NCI-H345 treated with DMSO at 0.1 percent for 48 hours (cell line): Measurements from ENCODE around the gene RNLS.
"Not testable (repeated sequence)": the region's sequence is repeated elsewhere in the genome, so short reads cannot be mapped to it uniquely, and the experiment has no call there.

ENCODE experiments used
- DNase-seq: peaks from one replicate; lab custom pipeline; 2025; ENCODE audit not compliant: unreplicated experiment; lab: John Stamatoyannopoulos, UW

The RNLS gene

DNA sequence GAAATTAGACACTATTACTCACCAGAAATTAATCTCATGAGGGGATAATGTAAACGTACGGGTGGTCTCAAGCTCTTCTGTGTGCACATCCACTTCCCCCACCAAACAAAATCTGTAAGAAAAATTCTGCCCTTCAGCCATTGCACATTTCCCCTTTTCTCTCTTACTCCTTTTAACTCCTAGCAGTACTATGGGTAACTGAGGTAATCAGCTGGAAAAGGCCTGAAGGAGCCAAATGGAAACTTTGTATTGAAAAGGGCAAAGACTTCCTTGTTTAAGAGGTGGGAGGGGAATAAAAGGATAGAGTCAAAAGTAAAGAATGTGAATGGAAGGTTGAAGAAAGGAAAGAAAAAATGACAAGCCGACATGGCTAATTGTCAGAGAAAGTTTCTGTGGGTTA lies 273.8 kb downstream of the RNLS start:
- DNase-seq: no peak

DNA sequence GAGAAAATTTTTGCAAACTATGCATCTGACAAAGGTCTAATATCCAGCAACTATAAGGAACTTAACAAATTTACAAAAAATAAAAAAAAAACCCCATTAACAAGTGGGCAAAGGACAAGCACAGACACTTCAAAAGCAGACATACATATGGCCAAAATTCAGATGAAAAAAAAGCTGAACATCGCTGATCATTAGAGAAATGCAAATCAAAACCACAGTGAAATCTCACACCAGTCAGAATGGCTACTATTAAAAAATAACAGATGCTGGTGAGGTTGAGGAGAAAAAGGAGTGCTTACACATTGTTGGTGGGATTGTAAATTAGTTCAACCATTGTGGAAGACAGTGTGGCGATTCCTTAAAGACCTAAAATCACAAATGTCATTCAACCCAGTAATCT lies 274.8 kb downstream of the RNLS start:
- DNase-seq: not testable (repeated sequence)

DNA sequence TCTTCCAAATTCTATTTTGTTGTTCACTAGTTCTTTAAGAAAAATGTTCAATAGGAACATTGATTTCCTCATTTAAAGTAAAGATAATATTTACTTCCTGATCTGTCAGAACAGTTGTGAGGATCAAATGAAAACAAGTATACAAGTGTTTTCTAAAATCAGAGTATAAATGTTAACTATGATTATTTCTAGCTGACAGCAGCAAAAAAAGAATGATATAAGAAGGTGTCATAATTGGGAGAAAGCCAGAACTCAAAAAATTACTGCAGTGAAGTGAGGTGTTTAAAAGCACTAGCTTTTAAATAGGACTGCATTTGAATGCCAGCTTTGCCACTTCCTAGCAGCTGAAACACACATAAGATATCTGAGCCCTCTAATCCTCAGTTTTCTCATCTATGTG lies 283.3 kb downstream of the RNLS start:
- DNase-seq: no peak

DNA sequence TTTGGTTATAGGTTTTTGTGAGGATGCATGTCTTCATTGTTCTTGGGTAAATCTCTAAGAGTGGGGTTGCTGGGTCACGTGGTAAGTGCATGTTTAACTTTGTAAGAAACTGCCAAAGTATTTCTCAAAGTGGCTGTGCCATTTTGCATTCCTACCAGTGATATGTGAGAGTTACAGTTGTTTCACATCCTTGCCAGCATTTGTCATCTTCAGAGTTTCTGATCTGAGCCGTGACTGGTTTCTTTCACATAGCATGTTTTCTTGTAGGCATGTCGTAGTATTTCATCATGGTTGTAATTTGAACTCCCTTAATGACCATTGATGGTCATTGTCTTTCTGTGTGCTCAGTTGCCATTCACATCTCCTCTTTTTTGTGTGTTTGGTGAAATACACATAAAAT lies 286.0 kb downstream of the RNLS start:
- no peak for DNase-seq

DNA sequence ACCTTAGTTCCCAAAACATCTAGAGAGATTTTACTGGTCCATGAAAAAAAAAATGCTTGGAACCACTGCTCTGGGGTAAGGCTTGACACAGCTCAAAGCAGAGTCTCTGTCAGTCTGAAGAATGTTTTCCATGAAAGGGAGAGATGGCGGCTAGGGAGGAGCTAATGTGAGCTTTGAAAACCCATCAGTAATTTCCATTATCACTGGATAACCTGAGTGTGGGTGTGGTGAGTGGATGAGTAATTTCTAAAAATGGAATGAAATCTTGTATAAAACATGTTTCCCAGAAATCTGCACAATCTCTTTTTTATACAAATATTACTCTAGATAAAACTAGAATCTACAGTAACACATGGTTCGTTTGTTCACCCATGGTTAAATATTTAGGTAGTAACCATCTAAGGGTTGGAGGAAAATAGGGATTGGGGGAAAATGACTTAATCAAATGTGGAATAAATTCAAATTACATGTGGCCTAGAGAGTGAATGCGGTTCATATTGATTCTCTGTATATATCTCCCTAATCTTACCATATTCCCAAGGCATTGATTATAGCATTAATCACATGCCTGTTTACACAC lies 289.4 kb downstream of the RNLS start:
- no peak for DNase-seq

DNA sequence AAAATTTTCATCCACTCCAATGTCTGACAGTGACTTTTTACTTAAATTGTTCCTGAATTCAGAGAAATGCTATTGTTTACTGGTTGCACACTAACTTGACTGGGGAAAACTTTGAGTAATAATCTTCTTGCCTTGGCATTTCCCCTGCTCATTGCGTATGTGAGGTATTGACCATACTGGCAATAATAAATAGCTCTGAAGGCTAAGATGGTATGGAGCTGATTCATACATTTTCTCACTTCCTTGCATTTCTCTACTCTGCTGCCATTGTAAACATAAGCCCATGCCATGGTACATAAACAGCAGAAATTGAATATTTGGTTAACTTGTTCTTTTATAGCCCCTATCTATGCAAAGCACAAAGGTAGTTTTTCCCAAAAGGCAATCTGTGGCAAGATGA lies 290.0 kb downstream of the RNLS start:
- DNase-seq: no peak

DNA sequence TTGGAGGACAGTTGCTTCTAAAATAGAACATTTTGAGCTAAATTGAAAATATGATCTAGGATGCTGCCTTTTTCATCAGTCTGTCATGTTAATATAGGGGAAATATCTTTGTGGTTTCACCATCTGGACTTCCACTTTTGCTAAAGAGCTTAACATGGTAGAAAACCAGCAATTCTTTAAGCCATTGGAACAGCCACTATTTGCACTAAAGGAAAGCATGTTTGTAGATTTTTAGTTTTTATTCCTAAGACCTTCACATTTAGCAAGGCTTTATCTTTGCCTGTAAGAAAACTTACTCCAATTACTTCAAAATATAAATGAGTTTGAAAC lies 291.0 kb downstream of the RNLS start:
- no peak for DNase-seq

DNA sequence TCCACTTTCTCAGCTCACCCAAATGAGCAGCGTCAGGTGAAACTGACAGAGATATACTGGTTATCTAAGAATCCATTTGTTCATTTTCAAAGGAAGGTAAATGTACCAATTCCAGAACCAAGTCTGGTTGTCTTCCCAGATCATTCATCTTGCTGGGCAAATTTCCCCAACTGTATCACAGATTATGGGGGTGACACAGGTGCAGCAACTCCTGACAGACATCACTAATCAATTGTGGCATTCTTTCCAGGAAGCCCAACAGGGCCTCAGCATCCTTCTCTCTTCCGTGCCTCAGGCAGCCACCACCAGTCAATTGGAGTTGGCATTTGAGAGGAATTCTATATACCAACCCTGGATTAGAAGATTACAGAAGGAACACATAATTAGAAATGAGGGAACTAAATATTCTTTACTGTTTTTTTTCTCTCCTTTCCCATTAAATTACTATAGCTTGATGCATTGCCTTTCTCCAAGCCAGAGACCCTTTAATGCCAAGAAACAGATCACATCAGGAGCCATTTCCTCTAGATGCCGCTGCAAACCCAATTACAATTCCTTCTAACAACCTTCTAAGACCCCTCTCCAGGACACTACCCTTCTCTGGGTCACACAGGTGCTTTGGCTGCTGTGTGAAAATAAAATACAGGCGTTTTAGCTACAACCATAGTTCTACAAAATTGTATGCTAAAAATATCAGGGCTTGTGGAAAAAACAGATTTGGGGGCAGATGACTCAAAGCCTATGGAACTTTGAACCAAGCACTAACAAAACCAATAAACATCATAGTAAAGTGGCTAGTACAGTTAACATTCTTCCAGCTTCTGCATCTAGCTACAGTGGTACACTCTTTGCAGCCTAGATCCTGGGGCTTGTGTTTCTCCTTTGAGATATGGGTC lies 291.6 kb downstream of the RNLS start:
- no peak for DNase-seq

DNA sequence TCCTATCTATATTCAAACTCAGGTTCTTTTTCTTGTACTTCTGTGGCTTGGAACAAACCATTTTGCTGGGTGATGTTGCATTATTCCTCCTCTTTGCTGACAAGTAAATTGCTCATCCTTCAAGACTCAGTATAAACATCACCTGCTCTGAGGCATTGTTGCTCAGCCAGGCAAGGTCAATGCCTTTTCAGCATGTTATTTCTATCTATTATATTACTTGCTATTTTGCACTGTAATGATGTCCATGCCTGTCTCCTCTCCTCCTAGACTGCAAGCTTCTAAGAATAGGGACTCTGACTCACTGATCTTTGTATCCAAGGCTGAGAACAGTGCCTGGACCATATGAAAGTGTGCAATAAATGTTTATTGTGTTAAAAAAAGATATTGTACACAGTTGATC lies 293.8 kb downstream of the RNLS start:
- DNase-seq: no peak

DNA sequence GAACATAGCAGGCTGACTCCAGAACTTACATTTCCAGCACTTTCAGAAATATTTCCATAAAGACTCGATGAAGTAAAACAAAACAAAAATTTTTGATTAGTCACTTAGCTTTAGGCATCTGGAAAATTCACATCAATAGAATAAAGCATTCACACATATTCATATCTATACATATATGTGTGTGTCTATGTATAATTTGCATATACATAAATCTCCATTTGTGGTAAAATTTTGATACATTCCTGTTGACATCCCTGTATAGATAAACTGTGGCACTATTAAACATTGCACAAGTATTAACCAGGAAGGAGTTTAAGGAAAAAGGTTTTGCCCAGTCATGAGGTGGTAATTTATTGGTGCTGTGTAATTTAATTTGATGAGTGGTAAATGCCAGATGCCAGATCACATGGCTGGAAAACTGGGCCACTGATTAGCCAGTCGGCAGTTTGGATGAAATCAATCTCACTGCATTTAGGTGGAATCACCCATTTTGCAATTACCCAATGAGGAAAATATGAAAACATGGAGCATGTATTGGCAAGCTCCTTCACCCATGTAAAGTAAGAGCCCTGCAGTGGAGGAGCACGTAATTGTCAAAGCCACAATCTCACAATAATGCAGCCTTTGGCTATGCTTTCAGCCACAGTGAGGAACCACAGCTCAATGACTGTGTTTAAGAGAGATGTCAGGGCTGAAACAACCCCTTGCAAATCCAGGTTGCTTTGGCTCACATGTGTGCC lies 294.6 kb downstream of the RNLS start:
- no peak for DNase-seq

DNA sequence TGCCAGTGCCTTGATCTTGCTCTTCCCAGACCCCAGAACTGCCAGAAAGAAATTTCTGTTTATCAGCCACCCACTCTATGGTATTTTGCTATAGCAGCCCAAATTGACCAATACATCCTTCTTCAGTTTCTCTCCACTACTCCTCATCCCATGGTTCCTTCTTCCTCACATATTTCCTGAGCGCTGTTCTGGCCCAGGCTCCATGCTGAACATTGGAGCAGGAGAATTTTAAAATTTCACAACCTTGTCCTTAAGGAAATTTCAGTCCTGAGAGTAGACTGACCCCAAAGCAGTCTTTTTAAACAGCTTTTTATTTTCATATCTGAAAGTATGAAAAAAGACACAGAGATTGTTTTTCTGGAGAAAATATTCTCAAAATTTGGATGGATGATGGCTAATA lies 297.1 kb downstream of the RNLS start:
- DNase-seq: no peak

DNA sequence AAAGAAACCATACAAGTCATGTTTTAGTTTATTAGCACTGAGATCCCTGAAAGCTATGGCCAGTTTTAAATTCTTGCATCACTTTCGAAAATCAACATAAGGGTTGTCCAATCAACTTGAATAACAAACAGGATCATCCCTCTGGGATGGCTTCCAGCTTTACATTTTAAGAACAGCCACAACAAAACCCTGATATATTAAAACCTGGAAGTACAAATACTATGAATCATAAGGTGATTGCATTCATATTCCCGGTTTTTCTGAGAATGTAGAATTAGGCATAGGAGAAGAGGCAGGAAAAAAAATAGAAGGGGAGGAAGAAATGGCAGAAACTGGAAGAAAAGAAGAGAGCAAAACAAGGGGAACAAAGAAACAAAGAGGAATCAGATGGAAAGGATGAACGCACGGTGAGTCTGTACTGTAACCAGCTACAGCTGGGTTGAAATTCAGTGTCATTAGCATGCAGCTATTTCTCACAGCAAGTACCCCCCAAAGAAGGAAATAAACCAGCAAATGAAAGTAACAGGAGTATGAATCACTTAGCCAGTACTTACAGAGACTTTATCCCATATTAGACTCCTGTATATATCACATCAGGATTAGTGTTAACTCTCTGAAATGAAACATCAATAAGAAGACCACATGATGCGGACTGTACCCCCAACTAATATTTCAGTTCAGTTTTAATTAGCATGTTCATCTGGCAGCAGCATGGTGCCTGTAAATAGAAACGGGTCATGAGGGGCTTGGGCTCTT lies 301.3 kb downstream of the RNLS start:
- no peak for DNase-seq

DNA sequence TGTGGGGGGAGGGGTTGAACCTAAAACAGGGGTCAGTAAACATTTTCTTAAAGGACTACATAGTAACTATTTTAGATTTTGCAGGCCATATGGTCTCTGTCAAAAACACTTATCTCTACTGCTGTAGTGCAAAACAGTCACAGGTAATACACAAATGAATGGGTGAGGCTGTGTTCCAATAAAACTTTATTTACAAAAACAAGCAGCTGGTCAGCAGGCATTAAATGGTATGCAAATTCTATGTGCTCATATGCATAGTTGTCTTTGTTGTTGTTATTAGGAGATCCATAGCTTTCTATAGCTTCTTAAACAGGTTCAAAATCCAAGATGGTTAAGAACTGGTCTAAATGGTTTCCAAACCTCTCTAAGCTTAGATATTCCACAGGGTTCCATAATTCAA lies 302.6 kb downstream of the RNLS start:
- no peak for DNase-seq

DNA sequence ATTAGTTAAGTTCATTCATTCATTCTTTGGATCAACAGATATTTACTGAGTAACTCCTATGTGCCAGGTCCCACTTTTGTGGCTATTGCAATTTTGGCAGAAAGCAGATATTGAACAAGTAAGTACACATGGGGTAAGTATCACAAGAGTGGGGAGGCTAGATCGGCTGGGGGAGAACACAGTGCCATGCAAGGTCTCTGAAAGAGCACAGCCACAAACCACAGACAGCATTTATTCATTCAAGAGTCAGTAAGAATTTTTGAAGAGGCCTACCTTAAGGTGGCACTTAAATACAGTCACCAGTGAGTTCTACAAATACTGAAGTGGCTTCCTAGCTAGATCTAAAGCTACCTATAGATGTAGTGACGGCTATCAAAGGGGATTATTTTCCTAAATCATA lies 304.2 kb downstream of the RNLS start:
- no peak for DNase-seq

DNA sequence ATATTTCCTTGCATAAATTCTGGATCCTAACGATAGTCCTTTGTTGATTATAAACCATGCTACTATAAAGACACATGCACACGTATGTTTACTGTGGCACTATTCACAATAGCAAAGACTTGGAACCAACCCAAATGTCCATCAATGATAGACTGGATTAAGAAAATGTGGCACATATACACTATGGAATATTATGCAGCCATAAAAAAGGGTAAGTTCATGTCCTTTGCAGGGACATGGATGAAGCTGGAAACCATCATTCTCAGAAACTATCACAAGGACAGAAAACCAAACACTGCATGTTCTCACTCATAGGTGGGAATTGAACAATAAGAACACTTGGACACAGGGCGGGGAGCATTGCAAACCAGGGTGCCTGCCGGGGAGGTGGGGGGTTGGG lies 306.2 kb downstream of the RNLS start:
- DNase-seq: not testable (repeated sequence)

DNA sequence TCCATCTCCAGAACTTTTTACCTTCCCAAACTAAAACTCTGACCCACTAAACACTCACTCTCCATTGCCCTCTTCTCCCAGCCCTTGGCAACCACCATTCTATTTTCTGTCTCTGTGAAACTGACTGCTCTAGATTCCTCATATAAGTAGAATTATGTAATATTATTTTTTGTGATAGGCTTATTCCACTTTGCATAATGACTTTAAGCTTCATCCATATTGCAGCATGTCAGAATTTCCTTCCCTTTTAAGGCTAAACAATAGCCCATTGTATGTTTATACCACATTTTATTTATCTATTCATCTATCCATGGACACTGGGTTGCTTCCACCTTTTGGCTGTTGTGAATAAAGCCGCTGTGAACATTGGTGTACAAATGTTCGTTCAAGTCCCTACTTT lies 308.8 kb downstream of the RNLS start:
- no peak for DNase-seq

DNA sequence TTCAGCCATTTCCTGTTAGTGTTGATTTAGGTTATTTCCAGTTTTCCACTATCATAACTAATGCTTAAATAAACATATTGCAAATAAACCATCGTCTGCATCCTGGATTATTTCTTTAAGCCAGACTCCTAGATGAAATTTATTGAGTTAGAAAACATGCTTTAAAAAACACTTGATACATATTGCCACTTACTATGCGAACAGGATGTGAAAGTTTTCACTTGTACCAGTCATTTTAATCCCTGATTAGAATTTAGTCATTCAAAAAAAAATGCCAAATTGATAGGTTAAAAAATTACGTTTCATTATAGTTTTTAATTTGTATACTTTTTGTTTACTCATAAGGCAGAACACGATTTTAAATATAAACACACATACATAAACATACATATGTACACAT lies 309.6 kb downstream of the RNLS start:
- no peak for DNase-seq

DNA sequence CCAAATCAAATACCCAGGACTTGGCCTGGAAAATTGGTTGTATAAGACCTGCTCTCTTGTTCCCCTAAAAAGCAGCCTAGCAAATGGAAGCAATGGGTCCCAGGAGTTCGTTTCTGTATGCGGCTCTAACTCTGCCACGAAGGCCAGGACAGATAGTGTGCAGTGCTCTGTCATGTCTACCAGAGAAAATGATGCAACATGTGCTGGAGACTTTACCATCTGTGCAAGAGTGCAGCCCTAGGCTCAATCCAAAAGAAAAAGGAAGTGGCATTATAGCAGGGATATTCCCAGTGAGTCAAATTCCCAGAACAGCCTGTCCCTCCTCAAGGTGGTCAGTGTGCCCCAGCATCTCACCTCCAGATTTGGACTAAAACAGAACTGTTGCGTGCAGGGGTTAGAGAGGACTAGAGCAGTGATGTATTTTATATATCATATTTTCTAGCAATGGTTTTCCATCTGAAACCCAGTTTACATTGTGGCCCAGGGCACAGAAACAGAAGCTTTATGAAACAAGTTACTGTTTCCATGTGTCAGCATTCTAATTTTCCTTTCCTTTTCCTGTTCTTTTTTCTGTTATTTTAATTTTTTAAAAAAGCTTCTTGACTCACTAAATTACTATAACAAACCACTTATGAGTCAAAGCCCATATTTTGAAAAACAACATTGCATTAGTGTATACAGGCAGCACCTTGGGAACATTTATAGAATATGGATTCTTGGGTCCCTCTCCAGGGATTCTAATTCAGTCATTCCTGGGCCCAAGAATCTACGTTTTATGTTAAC lies 311.2 kb downstream of the RNLS start:
- DNase-seq: no peak

DNA sequence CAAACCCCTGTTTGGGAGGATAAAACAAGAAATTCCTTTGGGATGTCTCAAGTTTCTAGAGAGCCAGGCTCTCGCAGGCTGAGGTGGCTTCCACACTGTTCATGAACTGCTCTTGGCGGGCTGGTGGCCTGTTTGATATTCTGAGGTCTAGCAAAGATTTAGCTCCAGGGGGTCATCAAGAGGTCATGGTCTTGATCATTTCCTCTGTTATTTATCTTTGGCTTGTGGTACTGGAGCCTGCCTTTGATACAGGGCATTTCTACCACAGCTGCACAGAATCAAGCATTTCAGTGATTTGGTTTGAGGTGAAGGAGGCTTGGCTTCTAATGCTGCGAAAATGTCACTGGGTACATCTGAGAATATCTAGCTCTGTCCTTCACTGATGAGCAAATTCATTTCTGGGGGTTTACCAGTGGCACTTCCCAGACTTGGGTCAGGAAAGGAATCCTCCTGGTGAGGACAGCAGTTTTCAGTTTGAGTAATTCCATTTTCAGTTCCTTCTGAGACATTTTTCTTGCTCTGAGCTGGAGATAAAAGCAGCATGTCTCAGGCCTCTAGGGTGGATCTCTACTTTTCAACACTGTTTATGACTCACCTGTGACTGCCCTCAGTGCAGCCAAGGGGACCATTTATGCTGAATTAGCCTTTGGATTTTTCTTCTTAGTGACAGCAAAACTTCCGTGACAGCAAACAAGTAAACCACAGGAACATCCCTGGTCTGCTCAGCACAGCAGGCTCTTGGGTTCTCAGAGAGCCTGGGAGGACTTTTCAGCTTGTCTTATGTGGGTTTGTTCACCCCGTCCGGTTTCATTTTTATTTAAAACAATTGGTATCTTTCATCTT lies 312.0 kb downstream of the RNLS start:
- no peak for DNase-seq
